GM08714 (cell line): ENCODE results near the gene KIR2DL4.
"Not testable (repeated sequence)": the region's sequence is repeated elsewhere in the genome, so short reads cannot be mapped to it uniquely, and the experiment has no call there.

Experiments used
- H3K4me3 ChIP-seq: fragments of 200-500 bp; sonication (Bioruptor generic); 2 replicates; pipeline ENCODE4 v1.5.1; 2014; ENCODE audit warnings: mild to moderate bottlenecking, low read length, inconsistent platforms
- ZNF274 ChIP-seq: IDR thresholded peaks from 2 replicates; pipeline ENCODE4 v1.6.1; 2012; ENCODE audit warnings: mild to moderate bottlenecking, low read depth, low read length

KIR2DL4 gene

GRCh38 chr19:54790711-54791110 lies 12.7 kb upstream of the KIR2DL4 start:
- H3K4me3 ChIP-seq = no peak overlapping the region
- no peak for TF ChIP-seq ZNF274

DNA sequence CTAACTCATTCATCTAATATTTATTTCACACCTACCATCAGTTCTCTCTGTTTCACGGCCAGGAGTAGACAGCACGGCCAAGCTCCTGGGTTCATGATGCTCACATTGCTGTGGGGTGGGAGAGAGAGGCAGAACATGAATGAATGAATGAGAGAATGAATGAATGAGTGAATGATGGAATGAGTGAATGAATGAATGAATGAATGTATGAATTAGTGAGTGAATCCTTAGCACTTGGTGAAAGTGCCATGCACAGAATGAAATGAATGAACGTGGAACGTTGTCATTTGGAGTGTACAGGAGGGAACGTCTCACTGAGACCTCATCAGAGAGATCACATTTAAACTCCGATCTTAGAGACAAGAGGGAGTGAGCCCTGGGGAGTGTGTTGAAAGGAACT lies 11.9 kb upstream of the KIR2DL4 start:
- TF ChIP-seq ZNF274 = no peak
- H3K4me3 ChIP-seq = no peak overlapping the region

- peak overlapping the region; percentile 47; the same call in 1 of the 2 replicates for H3K4me3 ChIP-seq
- TF ChIP-seq ZNF274 = no peak
These were observed 10.6 kb upstream of the KIR2DL4 start for GRCh38 chr19:54792814-54793213.

DNA sequence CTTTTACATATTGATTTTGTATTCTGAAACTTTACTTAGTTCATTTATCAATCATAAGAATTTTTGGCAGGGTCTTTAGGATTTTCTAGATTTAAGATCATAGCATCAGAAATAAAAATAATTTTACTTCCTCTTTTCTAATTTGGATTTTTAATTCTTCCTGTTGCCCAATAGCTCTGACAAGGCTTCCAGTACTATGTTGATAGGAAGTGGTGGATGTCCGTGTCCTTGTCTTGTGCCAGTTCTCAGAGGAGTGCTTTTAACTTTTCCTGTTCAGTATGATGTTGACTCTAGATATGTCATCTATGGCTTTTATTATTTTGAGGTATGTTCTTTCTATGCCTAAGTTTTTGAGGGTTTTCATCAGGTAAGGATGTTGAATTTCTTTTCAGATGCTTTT lies 7.7 kb upstream of the KIR2DL4 start:
- H3K4me3 ChIP-seq = no peak overlapping the region
- TF ChIP-seq ZNF274 = no peak

GRCh38 chr19:54804101-54804500 lies 691 bp downstream of the KIR2DL4 start:
- TF ChIP-seq ZNF274 = no peak
- H3K4me3 ChIP-seq = no peak overlapping the region

GRCh38 chr19:54804571-54804970 lies 1.2 kb downstream of the KIR2DL4 start:
- TF ChIP-seq ZNF274 = no peak
- no peak overlapping the region for H3K4me3 ChIP-seq

DNA sequence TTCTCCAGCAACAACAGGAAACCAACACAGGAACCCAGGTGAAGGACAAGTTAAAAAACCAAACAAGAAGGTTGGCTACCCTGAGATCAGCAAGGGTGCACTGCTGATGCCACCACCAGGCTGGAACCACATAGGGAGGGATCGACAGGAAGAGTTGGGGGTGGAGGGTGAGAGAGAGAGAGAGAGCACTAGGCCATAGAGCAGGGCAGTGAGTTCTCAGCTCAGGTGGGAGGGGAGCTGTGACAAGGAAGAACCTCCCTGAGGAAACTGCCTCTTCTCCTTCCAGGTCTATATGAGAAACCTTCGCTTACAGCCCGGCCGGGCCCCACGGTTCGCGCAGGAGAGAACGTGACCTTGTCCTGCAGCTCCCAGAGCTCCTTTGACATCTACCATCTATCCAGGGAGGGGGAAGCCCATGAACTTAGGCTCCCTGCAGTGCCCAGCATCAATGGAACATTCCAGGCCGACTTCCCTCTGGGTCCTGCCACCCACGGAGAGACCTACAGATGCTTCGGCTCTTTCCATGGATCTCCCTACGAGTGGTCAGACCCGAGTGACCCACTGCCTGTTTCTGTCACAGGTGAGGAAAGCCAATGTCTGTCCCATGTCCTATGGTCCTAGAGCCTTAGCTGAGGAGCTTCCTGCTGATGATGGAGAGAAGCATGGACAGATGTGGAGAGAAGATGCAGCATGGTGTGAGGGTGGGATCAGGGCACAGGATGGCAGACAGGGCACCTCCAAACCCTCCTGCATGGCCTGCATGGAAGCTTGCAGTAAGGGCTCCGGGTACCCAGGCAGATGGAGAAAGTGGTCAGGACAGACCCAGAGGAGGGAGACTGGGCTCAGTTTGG lies 2.5 kb downstream of the KIR2DL4 start:
- no peak overlapping the region for H3K4me3 ChIP-seq
- TF ChIP-seq ZNF274 = no peak

DNA sequence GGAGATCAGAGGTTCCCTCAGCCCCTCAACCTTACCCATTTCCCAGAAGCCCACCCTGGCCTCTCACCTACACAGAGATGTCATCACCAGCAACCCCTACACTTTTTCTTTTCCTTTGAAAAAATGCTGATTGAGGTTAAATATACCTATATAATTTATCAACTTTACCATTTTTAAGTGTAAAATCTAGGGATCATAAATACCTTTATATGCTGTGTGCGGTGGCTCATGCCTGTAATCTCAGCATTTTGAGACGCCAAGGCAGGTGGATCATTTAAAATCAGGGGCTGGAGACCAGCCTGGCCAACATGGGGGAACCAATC lies 3.1 kb downstream of the KIR2DL4 start:
- H3K4me3 ChIP-seq = no peak overlapping the region
- TF ChIP-seq ZNF274 = no peak

GRCh38 chr19:54814571-54814970 lies 11.2 kb downstream of the KIR2DL4 start:
- not testable (repeated sequence) for H3K4me3 ChIP-seq

- H3K4me3 ChIP-seq = not testable (repeated sequence)
These were observed 12.8 kb downstream of the KIR2DL4 start, which contains the start of gene KIR3DL1 for GRCh38 chr19:54816251-54816650. Gene KIR3DL1 (plus strand): TSS chr19:54816468.

DNA sequence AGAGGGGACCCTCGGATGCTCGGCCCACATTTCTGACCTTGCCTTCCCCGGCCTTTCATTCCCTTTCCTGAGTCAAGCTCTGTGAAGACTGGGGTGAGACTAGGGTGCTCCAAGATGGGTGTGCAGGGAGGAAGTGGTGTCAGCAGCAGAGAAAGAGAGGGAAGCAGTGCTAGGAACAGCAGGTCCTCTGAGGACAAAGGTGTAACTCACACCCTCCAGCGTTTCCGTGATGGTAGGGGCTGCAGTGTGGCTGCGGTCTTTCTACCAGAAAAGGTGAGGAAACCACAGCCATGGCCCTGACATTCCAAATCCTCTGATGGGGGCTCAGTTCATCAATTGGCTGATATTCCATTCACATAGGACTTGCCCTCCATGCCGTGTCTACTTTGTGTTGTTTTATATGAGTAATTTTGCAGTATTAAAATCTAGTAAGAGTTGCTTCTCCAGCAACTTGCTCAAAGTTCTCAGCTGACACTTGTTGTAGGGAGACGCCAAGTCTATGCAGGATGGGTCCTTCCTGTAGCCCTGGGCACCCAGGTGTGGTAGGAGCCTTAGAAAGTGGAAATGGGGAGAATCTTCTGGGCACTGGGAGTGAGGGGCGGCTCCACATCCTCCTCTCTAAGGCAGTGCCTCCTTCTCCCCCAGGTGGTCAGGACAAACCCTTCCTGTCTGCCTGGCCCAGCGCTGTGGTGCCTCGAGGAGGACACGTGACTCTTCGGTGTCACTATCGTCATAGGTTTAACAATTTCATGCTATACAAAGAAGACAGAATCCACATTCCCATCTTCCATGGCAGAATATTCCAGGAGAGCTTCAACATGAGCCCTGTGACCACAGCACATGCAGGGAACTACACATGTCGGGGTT lies 14.5 kb downstream of the KIR2DL4 start:
- H3K4me3 ChIP-seq = no peak overlapping the region
- TF ChIP-seq ZNF274 = no peak

- not testable (repeated sequence) for H3K4me3 ChIP-seq
These were observed 21.0 kb downstream of the KIR2DL4 start for GRCh38 chr19:54824416-54824815.

DNA sequence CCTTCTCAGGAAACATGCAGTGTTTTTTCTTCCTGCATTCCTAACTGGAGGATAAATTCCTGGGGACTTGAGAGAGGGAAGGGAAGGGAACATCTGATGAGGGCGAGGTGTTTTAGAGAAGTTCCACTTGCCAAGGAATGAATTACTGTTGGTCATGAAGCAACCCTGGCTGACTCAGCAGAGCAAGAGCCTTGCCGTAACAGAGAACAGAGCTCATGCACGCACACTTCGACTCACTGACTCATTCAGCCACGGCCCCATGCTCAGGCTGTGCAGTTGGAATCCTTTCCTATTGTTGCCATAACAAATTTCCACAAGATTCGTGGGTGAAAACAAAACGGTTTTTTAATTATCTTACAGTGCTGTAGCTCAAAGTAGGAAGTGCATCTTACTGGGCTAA lies 21.9 kb downstream of the KIR2DL4 start:
- not testable (repeated sequence) for H3K4me3 ChIP-seq

DNA sequence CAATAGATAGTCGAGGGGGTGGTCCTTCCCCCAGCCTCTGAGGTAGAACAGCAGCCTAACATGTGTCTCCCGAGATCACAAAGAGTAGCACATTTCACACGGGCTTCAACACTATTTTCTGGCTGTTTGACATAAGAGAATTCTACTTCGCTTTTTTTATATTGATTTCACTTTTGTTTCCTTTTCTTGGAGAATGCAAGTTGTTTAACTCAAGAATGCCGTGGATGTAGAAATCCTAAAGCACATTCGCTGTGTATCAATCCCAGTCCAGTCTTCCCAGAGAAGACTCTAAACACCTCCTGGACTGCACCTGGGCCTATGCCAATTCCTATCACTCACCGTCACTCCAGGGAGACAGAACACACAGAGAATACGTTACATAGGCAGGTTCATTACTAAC lies 24.7 kb downstream of the KIR2DL4 start:
- H3K4me3 ChIP-seq = not testable (repeated sequence)

- H3K4me3 ChIP-seq = not testable (repeated sequence)
These were observed 29.1 kb downstream of the KIR2DL4 start, which contains the start of gene KIR2DS4 for GRCh38 chr19:54832496-54832895. Gene KIR2DS4 (plus strand): TSS chr19:54832676.

- H3K4me3 ChIP-seq = not testable (repeated sequence)
These were observed 31.7 kb downstream of the KIR2DL4 start for GRCh38 chr19:54835126-54835525.

DNA sequence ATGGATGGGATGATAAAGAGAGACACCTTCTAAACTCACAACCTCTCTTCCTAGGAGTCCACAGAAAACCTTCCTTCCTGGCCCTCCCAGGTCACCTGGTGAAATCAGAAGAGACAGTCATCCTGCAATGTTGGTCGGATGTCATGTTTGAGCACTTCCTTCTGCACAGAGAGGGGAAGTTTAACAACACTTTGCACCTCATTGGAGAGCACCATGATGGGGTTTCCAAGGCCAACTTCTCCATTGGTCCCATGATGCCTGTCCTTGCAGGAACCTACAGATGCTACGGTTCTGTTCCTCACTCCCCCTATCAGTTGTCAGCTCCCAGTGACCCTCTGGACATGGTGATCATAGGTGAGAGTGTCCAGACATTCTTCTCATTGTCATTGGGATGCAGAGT lies 34.1 kb downstream of the KIR2DL4 start:
- not testable (repeated sequence) for H3K4me3 ChIP-seq

- not testable (repeated sequence) for H3K4me3 ChIP-seq
These were observed 39.8 kb downstream of the KIR2DL4 start for GRCh38 chr19:54843171-54843570.

DNA sequence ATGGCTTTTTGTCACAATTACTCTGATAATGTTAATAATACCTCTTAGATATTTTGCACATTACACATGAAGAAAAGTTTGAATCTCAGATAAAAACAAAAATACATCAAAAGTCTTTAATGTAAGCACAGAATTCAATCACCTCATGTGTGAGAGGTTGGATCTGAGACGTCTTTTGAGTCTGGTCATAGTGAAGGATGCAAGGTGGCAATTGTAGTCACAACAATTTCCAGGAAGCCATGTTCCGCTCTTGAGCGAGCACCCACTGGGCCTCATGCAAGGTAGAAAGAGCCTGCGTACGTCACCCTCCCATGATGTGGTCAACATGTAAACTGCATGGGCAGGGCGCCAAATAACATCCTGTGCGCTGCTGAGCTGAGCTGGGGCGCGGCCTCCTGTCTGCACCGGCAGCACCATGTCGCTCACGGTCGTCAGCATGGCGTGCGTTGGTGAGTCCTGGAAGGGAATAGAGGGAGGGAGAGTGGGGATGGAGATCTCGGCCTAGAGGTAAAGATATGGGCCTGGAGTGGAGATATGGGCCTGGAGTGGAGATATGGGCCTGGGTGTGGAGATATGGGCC lies 46.7 kb downstream of the KIR2DL4 start, which contains the start of gene KIR3DL2:
KIR3DL2 (plus strand) TSS at position 383 of the 580 bp plus-strand sequence; CDS start at position 416, 33 bp downstream.
- H3K4me3 ChIP-seq = not testable (repeated sequence)
